Epithelial cell of proximal tubule (primary cell): Measurements from ENCODE around the gene ATP8B4. TPM values are rescaled to one million over a fixed set of nuclear protein-coding genes. Genes with fewer than 3 reads are reported as not detected.

ENCODE experiments used
- DNase-seq: peaks from one replicate; pipeline ENCODE4 v3.0.0-alpha.2; 2011; ENCODE audit warnings: low read depth
- H3K4me3 ChIP-seq: 2 replicates; pipeline ENCODE4 v1.5.1; 2011; ENCODE audit warnings: low read depth, mild to moderate bottlenecking, low read length
- CTCF ChIP-seq: conservative IDR thresholded peaks from 2 replicates; pipeline ENCODE4 v1.5.1; 2012; ENCODE audit warnings: low read depth, mild to moderate bottlenecking, low read length
- total RNA-seq: library from RNA; depleted of rRNA; stranded (reverse); fragments of >200 nt; gene quantifications from 2 replicates; pipeline ENCODE4 v1.2.3, GENCODE V29; 2015

The ATP8B4 gene
- total RNA-seq, 1 donor from 2014 or later = not detected

GRCh38 chr15:50146632-50147031 lies 27.6 kb upstream of the ATP8B4 start:
- no peak for TF ChIP-seq CTCF
- DNase-seq = no peak
- no peak overlapping the region for H3K4me3 ChIP-seq

- H3K4me3 ChIP-seq = no peak overlapping the region
- DNase-seq = no peak
- peak; percentile 53 for TF ChIP-seq CTCF
Observed at GRCh38 chr15:50145451-50145872, 26.4 kb upstream of the ATP8B4 start.

GRCh38 chr15:50144341-50145120 lies 25.5 kb upstream of the ATP8B4 start:
- no peak for DNase-seq
- no peak for TF ChIP-seq CTCF
- no peak overlapping the region for H3K4me3 ChIP-seq

GRCh38 chr15:50143255-50143860 lies 24.3 kb upstream of the ATP8B4 start:
- no peak overlapping the region for H3K4me3 ChIP-seq
- TF ChIP-seq CTCF = no peak
- peak; percentile 68 for DNase-seq

- no peak for TF ChIP-seq CTCF
- H3K4me3 ChIP-seq = no peak overlapping the region
- DNase-seq = no peak
Observed at GRCh38 chr15:50141856-50142255, 22.8 kb upstream of the ATP8B4 start.

- no peak for DNase-seq
- no peak overlapping the region for H3K4me3 ChIP-seq
- no peak for TF ChIP-seq CTCF
Observed at GRCh38 chr15:50140983-50141382, 21.9 kb upstream of the ATP8B4 start.
